ENCODE data around the gene ARL6IP5. TPM values are rescaled to one million over a fixed set of nuclear protein-coding genes. Genes with fewer than 3 reads are reported as not detected.

Gene ARL6IP5
- total RNA-seq, 4 donors from 2014 or later, result 100 to 142 (median 110) TPM

DNA sequence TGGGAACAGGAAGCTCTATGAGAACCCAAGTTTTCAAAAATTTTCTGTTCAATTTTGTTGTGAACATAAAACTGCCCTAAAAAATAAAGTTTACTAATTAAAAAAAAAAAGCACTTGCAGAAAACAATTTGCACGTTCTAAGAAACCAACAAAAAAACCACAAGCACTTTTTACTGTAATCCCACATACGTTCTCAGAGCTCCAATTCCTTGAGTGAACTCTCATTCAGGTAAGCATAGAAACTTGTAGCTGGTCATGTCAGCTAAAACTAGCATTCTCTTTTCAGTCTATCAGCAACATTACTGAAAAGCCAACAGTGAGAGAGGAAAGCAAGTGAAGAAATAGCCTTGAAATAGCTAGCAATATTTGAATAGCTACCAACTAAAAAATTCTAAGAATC is 21.1 kb upstream of the ARL6IP5 start:
- no peaks in the 10 kb centered on the region for H3K9me3 ChIP-seq
- DNase-seq (ENCODE audit: extremely low spot score), result no peak
- no peaks in the 10 kb centered on the region for H3K27me3 ChIP-seq
- no peak overlapping the region for H3K27ac ChIP-seq (replicated peaks in 1 of 4)
- peaks cover 19 to 67% (median 49%) of the 10 kb centered on the region in 4 donors for H3K36me3 ChIP-seq
- no peak overlapping the region for H3K4me3 ChIP-seq
- 83% methylated on average over 2 of the region's 2 CpGs for whole genome bisulfite sequencing
- H3K4me1 ChIP-seq, result no peaks in the 10 kb centered on the region
- intact Hi-C loops (cut with DNase I), result no loop called here
- no peak for TF ChIP-seq POLR2A (IDR thresholded peaks at IDR 0.05; ENCODE audit: low read depth)
- TF ChIP-seq EP300 (IDR thresholded peaks at IDR 0.05), result no peak

DNA sequence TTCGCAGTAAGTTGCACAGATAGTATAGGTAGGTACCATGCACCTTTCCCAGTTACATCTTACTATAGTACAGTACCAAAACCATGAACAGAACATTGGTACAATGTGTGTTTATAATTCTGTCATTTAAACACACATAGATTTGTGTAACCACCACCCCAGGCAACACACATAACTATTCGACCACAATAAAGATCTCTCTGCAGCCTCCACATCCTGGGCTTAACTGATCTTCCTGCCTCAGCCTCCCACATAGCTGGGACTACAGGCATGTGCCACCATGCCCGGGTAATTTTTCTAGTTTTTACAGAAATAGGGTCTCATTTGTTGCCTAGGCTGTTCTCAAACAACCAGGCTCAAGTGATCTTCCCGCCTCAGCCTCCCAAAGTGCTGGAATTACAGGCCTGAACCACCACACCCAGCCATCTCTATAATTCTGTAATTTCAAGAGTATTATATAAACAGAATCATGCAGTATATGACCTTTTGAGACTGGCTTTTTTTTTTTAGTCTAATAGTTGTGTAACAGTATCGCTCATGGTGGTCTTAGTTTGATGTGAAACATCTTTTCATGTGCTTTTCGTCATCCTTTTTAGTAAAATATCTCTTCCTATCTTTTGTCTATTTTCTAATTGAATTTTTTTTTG is 19.3 kb upstream of the ARL6IP5 start:
- intact Hi-C loops (cut with DNase I), result no loop called here
- Histone ChIP-seq H3K27me3 (no peaks in the 10 kb centered on the region), H3K36me3 (peaks cover 18 to 61% (median 41%) of the 10 kb centered on the region in 4 donors), H3K4me1 (no peaks in the 10 kb centered on the region), H3K9me3 (no peaks in the 10 kb centered on the region), H3K27ac (replicated peaks in 1 of 4) (no peak overlapping the region), H3K4me3 (no peak overlapping the region)
- WGBS, result 93% methylated on average over 6 of the region's 6 CpGs
- no peak for DNase-seq (ENCODE audit: extremely low spot score)
- TF ChIP-seq POLR2A (IDR thresholded peaks at IDR 0.05; ENCODE audit: low read depth) (no peak), CTCF (IDR thresholded peaks at IDR 0.05) (no peak), EP300 (IDR thresholded peaks at IDR 0.05) (no peak), POLR2AphosphoS5 (IDR thresholded peaks at IDR 0.05) (no peak)

GRCh38 chr3:69066121-69066520 is 18.6 kb upstream of the ARL6IP5 start:
- no peak for TF ChIP-seq POLR2AphosphoS5 (IDR thresholded peaks at IDR 0.05)
- TF ChIP-seq CTCF (IDR thresholded peaks at IDR 0.05), result no peak
- TF ChIP-seq POLR2A (IDR thresholded peaks at IDR 0.05; ENCODE audit: low read depth), result no peak
- no peak for TF ChIP-seq EP300 (IDR thresholded peaks at IDR 0.05)
- Histone ChIP-seq H3K27me3 (no peaks in the 10 kb centered on the region), H3K4me1 (no peaks in the 10 kb centered on the region), H3K27ac (replicated peaks in 1 of 4) (no peak overlapping the region), H3K4me3 (no peak overlapping the region), H3K9me3 (no peaks in the 10 kb centered on the region), H3K36me3 (peaks cover 11 to 60% (median 38%) of the 10 kb centered on the region in 4 donors)
- 70% methylated on average over 4 of the region's 4 CpGs for WGBS
- DNase-seq (ENCODE audit: extremely low spot score), result no peak
- intact Hi-C loops (cut with DNase I), result no loop called here

DNA sequence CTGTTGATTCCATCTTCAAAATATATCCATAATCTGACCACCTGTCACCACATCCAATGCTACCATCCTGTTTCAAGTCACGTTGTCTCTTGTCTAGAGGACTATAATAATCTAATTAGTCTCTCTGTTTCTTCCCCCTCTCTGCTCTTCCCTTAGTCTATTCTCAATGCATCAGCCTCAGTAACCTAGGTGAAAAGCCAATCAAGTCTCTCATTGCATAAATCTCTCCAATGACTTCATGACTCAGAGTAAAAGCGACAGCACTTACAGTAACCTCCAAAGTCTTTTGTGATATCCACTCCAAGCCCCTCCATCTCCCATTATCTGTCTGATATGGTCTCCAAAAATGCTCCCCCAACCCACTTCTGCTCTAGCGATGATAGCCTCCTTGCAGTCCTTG is 11.8 kb upstream of the ARL6IP5 start:
- H3K4me1 ChIP-seq, result peaks cover 4 to 14% (median 4%) of the 10 kb centered on the region in 4 donors
- H3K27me3 ChIP-seq, result no peaks in the 10 kb centered on the region
- no peak overlapping the region for H3K27ac ChIP-seq (replicated peaks in 1 of 4)
- H3K4me3 ChIP-seq, result no peak overlapping the region
- DNase-seq (ENCODE audit: extremely low spot score), result no peak
- H3K36me3 ChIP-seq, result peaks cover 0 to 44% (median 25%) of the 10 kb centered on the region in 4 donors
- 95% methylated on average over 3 of the region's 3 CpGs for WGBS
- intact Hi-C loops (cut with DNase I), result no loop called here
- no peak for TF ChIP-seq CTCF (IDR thresholded peaks at IDR 0.05)
- TF ChIP-seq EP300 (IDR thresholded peaks at IDR 0.05), result no peak
- no peak for TF ChIP-seq POLR2A (IDR thresholded peaks at IDR 0.05; ENCODE audit: low read depth)
- TF ChIP-seq POLR2AphosphoS5 (IDR thresholded peaks at IDR 0.05), result no peak
- no peaks in the 10 kb centered on the region for H3K9me3 ChIP-seq

DNA sequence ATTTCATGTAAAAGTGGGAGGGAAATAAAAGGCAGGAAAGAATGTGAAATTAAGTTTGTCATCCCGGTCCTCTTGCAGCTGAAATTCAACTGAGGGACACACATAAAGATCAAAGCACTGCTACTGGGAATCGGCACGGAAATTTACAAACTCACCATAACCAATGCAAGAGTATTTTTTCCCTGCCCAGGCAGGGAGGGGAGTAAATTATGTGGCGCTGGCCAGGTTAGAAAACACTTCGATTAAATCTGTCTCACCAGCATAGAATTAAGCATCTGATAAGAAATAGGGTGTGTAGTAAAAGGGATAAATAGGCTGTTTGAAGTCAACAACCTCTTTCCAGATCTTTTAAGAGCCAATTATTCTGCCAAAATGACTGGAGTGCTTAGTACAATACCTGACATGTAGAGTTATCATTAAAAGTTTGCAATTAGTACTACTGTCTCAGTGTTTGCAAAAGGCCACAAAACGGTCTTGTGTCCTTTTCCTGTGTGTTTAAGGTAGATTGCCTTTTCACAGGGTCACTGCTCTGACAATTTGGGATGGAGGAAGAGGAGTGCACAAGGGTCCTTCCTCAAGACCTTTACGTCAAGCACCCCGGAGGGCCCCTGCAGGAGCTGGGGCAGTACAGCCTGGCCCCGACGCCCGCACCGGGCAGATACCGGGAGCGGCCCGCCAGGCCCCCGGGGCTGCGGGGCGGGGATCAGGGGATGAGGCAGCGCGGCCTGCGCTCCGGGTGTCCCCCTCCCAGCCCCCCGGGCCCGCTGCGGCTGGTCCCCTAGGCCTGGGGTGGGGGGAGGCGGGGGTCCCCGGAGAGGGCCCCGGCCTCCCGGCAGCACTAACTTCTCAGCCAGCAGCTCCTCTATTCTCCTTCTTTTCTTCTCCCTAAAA is 5.2 kb upstream of the ARL6IP5 start:
- peak overlapping the region; percentile 80 to 97 (median 82) for H3K4me3 ChIP-seq
- intact Hi-C loops (cut with DNase I), result no loop called here
- peak overlapping the region; percentile 79 to 90 (median 85) for H3K27ac ChIP-seq (replicated peaks in 1 of 4)
- H3K27me3 ChIP-seq, result no peaks in the 10 kb centered on the region
- H3K9me3 ChIP-seq, result no peaks in the 10 kb centered on the region
- no peak for TF ChIP-seq CTCF (IDR thresholded peaks at IDR 0.05)
- TF ChIP-seq POLR2AphosphoS5 (IDR thresholded peaks at IDR 0.05), result no peak
- TF ChIP-seq POLR2A (IDR thresholded peaks at IDR 0.05; ENCODE audit: low read depth), result no peak
- TF ChIP-seq EP300 (IDR thresholded peaks at IDR 0.05), result no peak
- peaks cover 0 to 10% (median 3%) of the 10 kb centered on the region in 4 donors for H3K36me3 ChIP-seq
- WGBS, result 8% methylated on average over 12 of the region's 29 CpGs
- DNase-seq (ENCODE audit: extremely low spot score), result no peak
- peaks cover 50 to 66% (median 54%) of the 10 kb centered on the region in 4 donors for H3K4me1 ChIP-seq

Data from esophagus muscularis mucosa (tissue), 4 donors.